NCI-H2227 treated with DMSO at 0.1 percent for 48 hours (cell line): ENCODE measurements around the gene ATF7IP.

Experiments used
- DNase-seq: peaks from one replicate; lab custom pipeline; 2025; lab: John Stamatoyannopoulos, UW

ATF7IP gene

GRCh38 chr12:14481201-14481600 lies 115.7 kb downstream of the ATF7IP start:
- DNase-seq, result no peak

DNA sequence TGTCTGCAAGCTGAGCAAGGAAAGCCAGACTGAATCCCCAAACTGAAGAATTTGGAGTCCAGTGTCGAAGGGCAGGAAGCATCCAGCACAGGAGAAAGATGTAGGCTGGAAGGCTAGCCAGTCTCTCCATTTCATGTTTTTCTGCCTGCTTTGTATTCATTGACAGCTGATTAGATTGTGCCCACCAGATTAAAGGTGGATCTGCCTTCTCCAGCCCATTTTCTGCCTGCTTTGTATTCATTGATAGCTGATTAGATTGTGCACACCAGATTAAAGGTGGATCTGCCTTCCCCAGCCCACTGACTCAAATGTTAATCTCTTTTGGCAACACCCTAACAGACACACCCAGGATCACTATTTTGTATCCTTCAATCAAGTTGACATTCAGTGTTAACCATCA lies 116.9 kb downstream of the ATF7IP start:
- DNase-seq, result no peak

- no peak for DNase-seq
Observed at GRCh38 chr12:14482886-14483285, 117.4 kb downstream of the ATF7IP start.

- no peak for DNase-seq
Observed at GRCh38 chr12:14495326-14495725, 129.8 kb downstream of the ATF7IP start.

- DNase-seq, result no peak
Observed at GRCh38 chr12:14505626-14506596, 140.4 kb downstream of the ATF7IP start.

GRCh38 chr12:14510574-14510973 lies 145.1 kb downstream of the ATF7IP start:
- no peak for DNase-seq

GRCh38 chr12:14514154-14514842 lies 148.8 kb downstream of the ATF7IP start:
- no peak for DNase-seq

DNA sequence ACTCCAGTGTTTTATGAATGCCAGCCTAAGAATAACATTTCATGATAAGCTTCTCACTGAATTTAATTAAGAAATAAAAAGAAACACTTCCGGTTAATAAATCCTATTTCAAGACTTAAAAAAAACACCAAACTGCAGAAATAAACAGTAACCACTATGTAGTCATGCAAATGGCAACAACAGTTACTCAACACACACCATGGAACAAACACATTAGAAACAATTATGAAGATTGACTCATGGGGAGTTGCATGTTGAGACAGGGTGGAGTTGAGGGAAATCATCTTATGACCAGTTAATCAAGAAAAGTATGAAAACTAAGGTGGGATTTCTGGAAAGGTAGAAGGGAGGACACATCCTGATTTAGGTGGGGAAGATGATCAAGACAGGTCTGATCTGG lies 149.5 kb downstream of the ATF7IP start:
- DNase-seq, result no peak

- DNase-seq, result no peak
Observed at GRCh38 chr12:14521822-14522221, 156.3 kb downstream of the ATF7IP start.

DNA sequence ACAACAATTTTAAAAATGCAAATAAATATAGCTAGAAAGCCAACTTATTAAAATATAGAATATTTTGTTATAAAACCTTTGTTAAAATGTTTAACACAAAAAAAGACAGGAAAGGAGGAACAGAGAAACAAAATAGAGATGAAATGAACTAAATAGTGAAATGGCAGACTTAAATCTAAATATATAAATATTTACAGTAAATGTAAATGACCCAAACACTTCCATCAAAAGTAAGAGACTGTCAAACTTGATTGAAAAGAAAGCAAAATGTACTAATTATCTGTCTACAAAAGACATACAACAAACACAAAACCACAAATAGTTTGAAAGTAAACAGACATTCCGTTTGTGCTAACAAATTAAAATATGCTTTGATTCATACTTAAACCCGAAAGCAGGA lies 160.5 kb downstream of the ATF7IP start:
- DNase-seq, result no peak

DNA sequence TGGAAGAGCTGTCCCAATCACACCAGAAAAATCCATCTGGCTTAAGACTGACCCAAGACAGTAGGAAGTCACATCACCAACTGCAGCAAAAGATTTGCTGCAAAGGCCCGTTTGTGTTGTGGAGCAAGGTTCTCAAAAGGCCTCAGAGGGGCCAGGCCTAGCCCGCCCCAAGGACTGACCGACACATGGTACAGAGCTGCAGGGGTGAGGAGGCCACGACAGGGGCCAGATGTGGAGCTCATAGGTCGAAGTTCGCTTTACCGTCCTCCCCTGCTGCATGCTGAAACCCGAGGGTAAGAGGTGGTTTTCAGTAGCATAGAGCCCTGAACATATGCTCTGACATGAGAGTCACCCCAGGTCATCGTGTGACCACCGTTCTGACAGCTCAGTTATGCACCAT lies 166.7 kb downstream of the ATF7IP start:
- DNase-seq, result no peak

GRCh38 chr12:14537088-14537487 lies 171.6 kb downstream of the ATF7IP start:
- no peak for DNase-seq

DNA sequence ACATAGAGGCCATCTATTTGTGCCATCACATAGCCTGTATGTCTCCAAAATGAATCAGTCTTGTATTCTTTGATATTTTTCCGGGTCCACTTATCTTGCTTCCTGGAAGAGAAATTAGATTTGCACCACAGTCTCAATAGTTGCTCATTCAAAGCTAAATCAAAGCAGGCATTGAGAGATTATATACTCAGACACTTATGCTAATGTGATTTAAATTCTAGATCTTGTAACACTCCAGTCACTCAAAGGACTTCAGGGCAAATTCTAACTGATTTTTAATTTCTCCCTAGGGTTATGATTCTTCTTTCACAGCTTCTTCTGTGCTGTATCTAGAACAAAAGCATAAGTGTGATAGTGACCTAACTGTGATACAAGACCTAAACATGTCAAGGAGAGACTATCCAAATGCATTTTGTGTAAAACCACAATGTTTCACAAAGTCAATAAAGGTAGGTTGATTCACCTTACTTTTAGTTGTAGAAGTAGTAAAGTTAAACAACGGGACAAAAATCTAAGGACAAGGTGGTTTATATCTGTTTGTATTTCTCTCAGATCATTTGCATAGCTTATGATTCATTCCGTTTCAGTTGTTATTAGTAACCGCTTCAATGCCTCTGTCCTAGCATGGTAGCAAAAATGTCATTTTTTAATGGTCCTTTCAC lies 175.4 kb downstream of the ATF7IP start:
- no peak for DNase-seq

DNA sequence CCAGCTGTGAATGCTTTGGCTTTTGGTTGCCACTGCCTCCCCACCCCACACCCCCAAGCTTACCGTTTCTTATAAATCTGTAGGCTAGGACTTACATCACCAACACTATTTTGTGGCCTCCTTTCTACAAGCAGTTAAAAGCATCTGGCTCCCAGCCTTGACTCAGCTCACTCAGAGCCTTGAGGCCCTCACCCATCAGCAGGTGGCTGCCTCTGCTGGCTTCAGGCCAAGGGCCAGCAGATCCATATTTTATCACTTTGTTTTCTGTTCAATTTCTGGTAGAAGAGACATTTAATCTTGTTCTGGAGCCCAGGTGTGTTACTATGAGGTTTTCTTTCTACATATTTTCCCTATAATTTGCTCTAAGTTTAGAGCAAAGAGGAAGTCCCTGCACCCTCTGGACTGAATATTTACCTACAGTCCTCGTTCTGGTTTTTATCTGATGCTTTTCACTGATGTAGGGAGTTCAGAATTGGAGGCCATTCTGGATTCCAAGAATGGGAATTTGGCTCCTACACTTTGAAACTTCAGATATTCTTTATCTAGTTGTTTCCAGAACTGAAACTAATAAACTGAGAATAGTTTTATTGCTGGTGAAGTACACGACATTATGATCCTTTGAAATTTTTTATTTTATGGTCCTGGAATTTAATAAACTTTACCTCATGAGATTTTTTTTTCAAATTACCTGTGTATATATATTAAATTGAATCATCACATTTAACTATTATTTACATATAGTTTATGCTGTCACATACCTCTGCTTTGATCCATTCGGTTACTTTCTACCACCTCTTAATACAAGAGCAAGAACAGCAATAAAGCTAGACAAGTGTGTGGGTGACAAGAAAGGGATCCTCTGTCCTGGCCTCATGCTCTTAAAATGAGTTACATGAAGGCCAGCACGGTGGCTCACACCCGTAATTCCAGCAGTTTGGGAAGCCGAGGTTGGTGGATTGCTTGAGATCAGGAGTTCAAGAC lies 180.0 kb downstream of the ATF7IP start:
- no peak for DNase-seq

DNA sequence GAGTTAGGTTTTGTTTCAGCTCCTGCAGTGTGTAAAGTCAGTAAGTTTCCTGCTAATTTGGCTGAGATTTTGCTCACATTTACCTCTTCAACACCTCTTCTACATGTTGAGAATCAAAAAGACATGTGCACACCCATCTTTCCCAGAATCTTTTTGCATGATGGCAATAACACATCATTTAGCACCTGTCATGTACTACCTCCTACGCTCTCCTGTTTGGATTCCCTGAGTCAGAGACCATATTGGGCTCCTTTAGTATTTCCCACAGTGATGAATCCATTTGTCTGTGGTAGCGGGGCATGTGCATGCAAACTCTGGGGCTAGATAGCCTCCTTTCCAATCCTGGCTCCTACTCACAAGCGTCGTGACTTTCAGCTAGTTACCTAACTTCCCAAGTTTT lies 182.1 kb downstream of the ATF7IP start:
- no peak for DNase-seq

DNA sequence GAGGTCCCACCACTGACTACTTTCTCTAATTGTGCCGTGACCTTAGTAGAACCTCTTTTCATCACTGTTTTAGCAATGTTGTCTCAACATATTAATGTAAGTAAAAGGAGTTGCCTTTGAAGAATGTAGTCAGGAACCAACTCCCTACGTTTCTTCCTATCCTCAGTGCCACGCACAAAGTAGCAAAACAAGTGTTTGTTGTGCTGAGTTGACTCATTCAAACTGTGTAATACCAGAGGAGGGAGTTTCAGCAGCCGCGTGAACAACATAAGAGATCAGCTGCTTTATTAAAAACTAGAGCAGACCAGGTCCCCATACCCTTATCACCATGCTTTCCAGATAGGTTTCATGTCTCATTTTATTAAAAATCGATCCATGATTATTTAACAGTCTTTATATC lies 183.1 kb downstream of the ATF7IP start:
- no peak for DNase-seq
